ENCODE measurements around the gene PLCB1. TPM values are rescaled to one million over a fixed set of nuclear protein-coding genes. Genes with fewer than 3 reads are reported as not detected.

The PLCB1 gene
- total and polyA plus RNA-seq, 2 of the 4 experiments (the other 2 are of a cell fraction), result 5.6 to 16.1 TPM

GRCh38 chr20:8126181-8126580 is 5.9 kb upstream of the PLCB1 start:
- Histone ChIP-seq H4K20me1 (ENCODE audit: insufficient read depth, low read length) (no peaks in the 10 kb centered on the region), H3K14ac (replicated peaks; ENCODE audit: low read depth, low read length) (no peak overlapping the region), H2BK5ac (ENCODE audit: low read depth, low read length, poor library complexity, severe bottlenecking) (no peak overlapping the region), H2AK9ac (replicated peaks; ENCODE audit: low read depth, low read length, poor library complexity) (no peak overlapping the region), H3K79me1 (ENCODE audit: low read depth in 1 of 2, low read length in 2 of 2) (no peaks in the 10 kb centered on the region), H4K5ac (ENCODE audit: low read depth, low read length) (no peak overlapping the region), H2AFZ (replicated peaks; ENCODE audit: low read length, poor library complexity) (no peak overlapping the region), H3K23ac (ENCODE audit: low read depth, low read length) (no peak overlapping the region), H3K4ac (ENCODE audit: low read depth, low read length) (no peak overlapping the region), H4K91ac (ENCODE audit: insufficient read depth, low read depth, low read length) (no peak overlapping the region), H3K27ac (ENCODE audit: insufficient read depth, low read length) (no peak overlapping the region), H3K56ac (ENCODE audit: extremely low read depth, insufficient read depth, low read length) (no peak overlapping the region), H3K9me3 (ENCODE audit: control insufficient read depth, insufficient read depth, low read length) (no peaks in the 10 kb centered on the region), H3K4me1 (ENCODE audit: control insufficient read depth, insufficient read depth, low read length) (peaks cover 7% of the 10 kb centered on the region), H3K4me2 (ENCODE audit: low read depth, low read length) (no peak overlapping the region), H2BK120ac (ENCODE audit: low read depth, low read length) (no peak overlapping the region), H2BK15ac (ENCODE audit: low read depth, low read length) (no peak overlapping the region), H2AK5ac (ENCODE audit: low read depth, low read length) (no peak overlapping the region), H3K9me1 (ENCODE audit: insufficient read depth, low read length) (no peaks in the 10 kb centered on the region; the same call in none of the 2 replicates), H3K18ac (ENCODE audit: low read depth, low read length) (no peak overlapping the region), H4K8ac (ENCODE audit: low read depth in 2 of 2, low read length in 2 of 2) (no peak overlapping the region), H2BK20ac (ENCODE audit: low read depth, low read length) (no peak overlapping the region), H3K27me3 (ENCODE audit: control insufficient read depth, insufficient read depth, low read length) (no peaks in the 10 kb centered on the region), H3K4me3 (ENCODE audit: insufficient read depth, low read depth, low read length) (no peak overlapping the region), H3K36me3 (ENCODE audit: control insufficient read depth, insufficient read depth, low read length) (no peaks in the 10 kb centered on the region), H3K9ac (ENCODE audit: low read depth, low read length) (no peak overlapping the region)
- TF ChIP-seq RAD21 (IDR thresholded peaks at IDR 0.05; ENCODE audit: low read length), result no peak
- no peak for TF ChIP-seq CEBPB (IDR thresholded peaks at IDR 0.05; ENCODE audit: low read depth, low read length)
- TF ChIP-seq MXI1 (IDR thresholded peaks at IDR 0.05; ENCODE audit: borderline replicate concordance, low read depth, low read length), result no peak
- no peak for TF ChIP-seq ELK1 (IDR thresholded peaks at IDR 0.05; ENCODE audit: borderline replicate concordance, low read depth, low read length)
- no peak for TF ChIP-seq BHLHE40 (IDR thresholded peaks at IDR 0.05; ENCODE audit: low read depth, low read length)
- no peak for TF ChIP-seq RFX5 (IDR thresholded peaks at IDR 0.05; ENCODE audit: low read depth, low read length)
- dilution Hi-C loops (cut with HindIII; ENCODE audit: low sequenced_read_pairs, unreplicated experiment), result no loop called here
- intact Hi-C loops (cut with micrococcal nuclease), result loop anchor here (5.0 kb wide), 1 partner anchor 64 kb away; no protein-coding TSS in a partner anchor
- POLR2A ChIA-PET (ENCODE audit: unreplicated experiment), result no interaction called here
- ATAC-seq (ENCODE audit: low read depth), result no peak
- in situ Hi-C loops (cut with MboI; ENCODE audit: low sequenced_read_pairs), result loop anchor here (5.0 kb wide), 1 partner anchor 596 kb away; no protein-coding TSS in a partner anchor
- no TSS peak for BruUV-seq (replicated peaks)
- no peak for DNase-seq
- CTCF ChIA-PET, result interaction anchor here (0.8 to 1.0 kb wide), 2 partner anchors 18 to 190 kb away, joined by 3 to 5 read pairs; no protein-coding TSS in a partner anchor
- no CpG with 5 or more reads among the region's 4 CpGs for WGBS, 2 experiments (ENCODE audit: extremely low coverage in 2 of 2, insufficient read length in 1 of 2)
